ENCODE results near the gene WASF2. TPM values are rescaled to one million over a fixed set of nuclear protein-coding genes. Genes with fewer than 3 reads are reported as not detected.

WASF2 gene
- total and polyA plus RNA-seq, 2 of the 8 experiments (the other 6 are each of a cell fraction or from before 2014, with no cell fraction given): 32.1 to 86.6 TPM

DNA sequence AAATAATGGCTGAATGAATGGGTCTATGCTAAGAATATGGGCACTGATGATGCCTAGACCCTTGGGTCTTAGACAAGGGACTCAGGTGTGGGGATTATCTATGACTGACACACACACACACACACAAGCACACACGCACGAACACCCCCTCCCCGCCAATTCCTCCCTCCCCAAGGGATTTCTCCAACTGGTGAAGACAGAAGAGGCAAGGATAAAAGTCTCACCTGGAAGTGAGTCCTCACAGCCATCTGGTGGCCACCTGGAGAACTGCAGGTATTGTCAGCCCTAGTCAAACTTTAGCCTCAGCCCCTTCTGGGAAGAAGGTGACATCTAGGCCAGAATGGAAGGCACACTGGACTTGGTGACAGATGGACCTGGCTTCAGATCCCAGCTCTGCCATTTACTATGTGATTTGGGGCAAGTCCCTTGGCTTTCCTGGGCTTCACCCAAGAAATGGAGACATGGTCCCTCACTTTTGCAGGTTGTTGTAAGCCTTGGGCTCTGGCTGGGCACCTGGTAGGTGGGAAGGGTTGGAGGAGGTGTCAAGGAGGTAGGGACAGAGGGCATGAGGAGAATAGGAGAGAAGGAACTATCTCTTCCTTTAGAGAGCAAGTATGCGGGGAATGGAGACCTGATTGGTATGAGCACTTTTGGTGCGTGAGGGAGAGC, 101.5 kb downstream of the WASF2 start (continued):
- TF ChIP-seq, protein P1, sequence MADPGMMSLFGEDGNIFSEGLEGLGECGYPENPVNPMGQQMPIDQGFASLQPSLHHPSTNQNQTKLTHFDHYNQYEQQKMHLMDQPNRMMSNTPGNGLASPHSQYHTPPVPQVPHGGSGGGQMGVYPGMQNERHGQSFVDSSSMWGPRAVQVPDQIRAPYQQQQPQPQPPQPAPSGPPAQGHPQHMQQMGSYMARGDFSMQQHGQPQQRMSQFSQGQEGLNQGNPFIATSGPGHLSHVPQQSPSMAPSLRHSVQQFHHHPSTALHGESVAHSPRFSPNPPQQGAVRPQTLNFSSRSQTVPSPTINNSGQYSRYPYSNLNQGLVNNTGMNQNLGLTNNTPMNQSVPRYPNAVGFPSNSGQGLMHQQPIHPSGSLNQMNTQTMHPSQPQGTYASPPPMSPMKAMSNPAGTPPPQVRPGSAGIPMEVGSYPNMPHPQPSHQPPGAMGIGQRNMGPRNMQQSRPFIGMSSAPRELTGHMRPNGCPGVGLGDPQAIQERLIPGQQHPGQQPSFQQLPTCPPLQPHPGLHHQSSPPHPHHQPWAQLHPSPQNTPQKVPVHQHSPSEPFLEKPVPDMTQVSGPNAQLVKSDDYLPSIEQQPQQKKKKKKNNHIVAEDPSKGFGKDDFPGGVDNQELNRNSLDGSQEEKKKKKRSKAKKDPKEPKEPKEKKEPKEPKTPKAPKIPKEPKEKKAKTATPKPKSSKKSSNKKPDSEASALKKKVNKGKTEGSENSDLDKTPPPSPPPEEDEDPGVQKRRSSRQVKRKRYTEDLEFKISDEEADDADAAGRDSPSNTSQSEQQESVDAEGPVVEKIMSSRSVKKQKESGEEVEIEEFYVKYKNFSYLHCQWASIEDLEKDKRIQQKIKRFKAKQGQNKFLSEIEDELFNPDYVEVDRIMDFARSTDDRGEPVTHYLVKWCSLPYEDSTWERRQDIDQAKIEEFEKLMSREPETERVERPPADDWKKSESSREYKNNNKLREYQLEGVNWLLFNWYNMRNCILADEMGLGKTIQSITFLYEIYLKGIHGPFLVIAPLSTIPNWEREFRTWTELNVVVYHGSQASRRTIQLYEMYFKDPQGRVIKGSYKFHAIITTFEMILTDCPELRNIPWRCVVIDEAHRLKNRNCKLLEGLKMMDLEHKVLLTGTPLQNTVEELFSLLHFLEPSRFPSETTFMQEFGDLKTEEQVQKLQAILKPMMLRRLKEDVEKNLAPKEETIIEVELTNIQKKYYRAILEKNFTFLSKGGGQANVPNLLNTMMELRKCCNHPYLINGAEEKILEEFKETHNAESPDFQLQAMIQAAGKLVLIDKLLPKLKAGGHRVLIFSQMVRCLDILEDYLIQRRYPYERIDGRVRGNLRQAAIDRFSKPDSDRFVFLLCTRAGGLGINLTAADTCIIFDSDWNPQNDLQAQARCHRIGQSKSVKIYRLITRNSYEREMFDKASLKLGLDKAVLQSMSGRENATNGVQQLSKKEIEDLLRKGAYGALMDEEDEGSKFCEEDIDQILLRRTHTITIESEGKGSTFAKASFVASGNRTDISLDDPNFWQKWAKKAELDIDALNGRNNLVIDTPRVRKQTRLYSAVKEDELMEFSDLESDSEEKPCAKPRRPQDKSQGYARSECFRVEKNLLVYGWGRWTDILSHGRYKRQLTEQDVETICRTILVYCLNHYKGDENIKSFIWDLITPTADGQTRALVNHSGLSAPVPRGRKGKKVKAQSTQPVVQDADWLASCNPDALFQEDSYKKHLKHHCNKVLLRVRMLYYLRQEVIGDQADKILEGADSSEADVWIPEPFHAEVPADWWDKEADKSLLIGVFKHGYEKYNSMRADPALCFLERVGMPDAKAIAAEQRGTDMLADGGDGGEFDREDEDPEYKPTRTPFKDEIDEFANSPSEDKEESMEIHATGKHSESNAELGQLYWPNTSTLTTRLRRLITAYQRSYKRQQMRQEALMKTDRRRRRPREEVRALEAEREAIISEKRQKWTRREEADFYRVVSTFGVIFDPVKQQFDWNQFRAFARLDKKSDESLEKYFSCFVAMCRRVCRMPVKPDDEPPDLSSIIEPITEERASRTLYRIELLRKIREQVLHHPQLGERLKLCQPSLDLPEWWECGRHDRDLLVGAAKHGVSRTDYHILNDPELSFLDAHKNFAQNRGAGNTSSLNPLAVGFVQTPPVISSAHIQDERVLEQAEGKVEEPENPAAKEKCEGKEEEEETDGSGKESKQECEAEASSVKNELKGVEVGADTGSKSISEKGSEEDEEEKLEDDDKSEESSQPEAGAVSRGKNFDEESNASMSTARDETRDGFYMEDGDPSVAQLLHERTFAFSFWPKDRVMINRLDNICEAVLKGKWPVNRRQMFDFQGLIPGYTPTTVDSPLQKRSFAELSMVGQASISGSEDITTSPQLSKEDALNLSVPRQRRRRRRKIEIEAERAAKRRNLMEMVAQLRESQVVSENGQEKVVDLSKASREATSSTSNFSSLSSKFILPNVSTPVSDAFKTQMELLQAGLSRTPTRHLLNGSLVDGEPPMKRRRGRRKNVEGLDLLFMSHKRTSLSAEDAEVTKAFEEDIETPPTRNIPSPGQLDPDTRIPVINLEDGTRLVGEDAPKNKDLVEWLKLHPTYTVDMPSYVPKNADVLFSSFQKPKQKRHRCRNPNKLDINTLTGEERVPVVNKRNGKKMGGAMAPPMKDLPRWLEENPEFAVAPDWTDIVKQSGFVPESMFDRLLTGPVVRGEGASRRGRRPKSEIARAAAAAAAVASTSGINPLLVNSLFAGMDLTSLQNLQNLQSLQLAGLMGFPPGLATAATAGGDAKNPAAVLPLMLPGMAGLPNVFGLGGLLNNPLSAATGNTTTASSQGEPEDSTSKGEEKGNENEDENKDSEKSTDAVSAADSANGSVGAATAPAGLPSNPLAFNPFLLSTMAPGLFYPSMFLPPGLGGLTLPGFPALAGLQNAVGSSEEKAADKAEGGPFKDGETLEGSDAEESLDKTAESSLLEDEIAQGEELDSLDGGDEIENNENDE (IDR thresholded peaks at IDR 0.05; ENCODE audit: insufficient replicate concordance, low read length): no peak
- TF ChIP-seq EZH2 (IDR thresholded peaks at IDR 0.05; ENCODE audit: low read depth, low read length, severe bottlenecking) (no peak), CBX5 (IDR thresholded peaks at IDR 0.05; ENCODE audit: low read depth, low read length) (no peak)
- TF ChIP-seq, protein P2, sequence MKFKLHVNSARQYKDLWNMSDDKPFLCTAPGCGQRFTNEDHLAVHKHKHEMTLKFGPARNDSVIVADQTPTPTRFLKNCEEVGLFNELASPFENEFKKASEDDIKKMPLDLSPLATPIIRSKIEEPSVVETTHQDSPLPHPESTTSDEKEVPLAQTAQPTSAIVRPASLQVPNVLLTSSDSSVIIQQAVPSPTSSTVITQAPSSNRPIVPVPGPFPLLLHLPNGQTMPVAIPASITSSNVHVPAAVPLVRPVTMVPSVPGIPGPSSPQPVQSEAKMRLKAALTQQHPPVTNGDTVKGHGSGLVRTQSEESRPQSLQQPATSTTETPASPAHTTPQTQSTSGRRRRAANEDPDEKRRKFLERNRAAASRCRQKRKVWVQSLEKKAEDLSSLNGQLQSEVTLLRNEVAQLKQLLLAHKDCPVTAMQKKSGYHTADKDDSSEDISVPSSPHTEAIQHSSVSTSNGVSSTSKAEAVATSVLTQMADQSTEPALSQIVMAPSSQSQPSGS (IDR thresholded peaks at IDR 0.05; ENCODE audit: low read length): no peak
- TF ChIP-seq, protein P3, sequence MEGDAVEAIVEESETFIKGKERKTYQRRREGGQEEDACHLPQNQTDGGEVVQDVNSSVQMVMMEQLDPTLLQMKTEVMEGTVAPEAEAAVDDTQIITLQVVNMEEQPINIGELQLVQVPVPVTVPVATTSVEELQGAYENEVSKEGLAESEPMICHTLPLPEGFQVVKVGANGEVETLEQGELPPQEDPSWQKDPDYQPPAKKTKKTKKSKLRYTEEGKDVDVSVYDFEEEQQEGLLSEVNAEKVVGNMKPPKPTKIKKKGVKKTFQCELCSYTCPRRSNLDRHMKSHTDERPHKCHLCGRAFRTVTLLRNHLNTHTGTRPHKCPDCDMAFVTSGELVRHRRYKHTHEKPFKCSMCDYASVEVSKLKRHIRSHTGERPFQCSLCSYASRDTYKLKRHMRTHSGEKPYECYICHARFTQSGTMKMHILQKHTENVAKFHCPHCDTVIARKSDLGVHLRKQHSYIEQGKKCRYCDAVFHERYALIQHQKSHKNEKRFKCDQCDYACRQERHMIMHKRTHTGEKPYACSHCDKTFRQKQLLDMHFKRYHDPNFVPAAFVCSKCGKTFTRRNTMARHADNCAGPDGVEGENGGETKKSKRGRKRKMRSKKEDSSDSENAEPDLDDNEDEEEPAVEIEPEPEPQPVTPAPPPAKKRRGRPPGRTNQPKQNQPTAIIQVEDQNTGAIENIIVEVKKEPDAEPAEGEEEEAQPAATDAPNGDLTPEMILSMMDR (IDR thresholded peaks at IDR 0.05; ENCODE audit: control extremely low read depth in 1 of 3, insufficient read depth in 1 of 3, low read depth in 1 of 3, low read length in 3 of 3): peak; percentile 75 to 97 (median 95)

All from H1 (cell line).